HepG2 (cell line): ENCODE measurements around the gene SRRM2.

Source experiments
- CTCF ChIP-seq: sonication (generic); formaldehyde crosslinking; IDR thresholded peaks from 2 replicates; pipeline ENCODE4 v1.5.0; 2020; ENCODE audit warnings: mild to moderate bottlenecking, missing genetic modification reagents, moderate library complexity
- EZH2 ChIP-seq: conservative IDR thresholded peaks from 2 replicates; pipeline ENCODE4 v1.6.1; 2012; ENCODE audit warnings: mild to moderate bottlenecking, low read depth, low read length, moderate library complexity
- POLR2A ChIP-seq, 2 experiments: IDR thresholded peaks; 2 replicates each; pipeline ENCODE4 v1.6.1; 2011; ENCODE audit warnings: low read depth in 2 of 2, low read length in 2 of 2, mild to moderate bottlenecking in 1 of 2, moderate library complexity in 1 of 2; ENCODE audit not compliant: insufficient read depth in 1 of 2
- RAD51 ChIP-seq: fragments of 450-650 bp; IDR thresholded peaks from 2 replicates; pipeline ENCODE4 v1.6.1; 2016; ENCODE audit warnings: borderline replicate concordance
- REST ChIP-seq, 2 experiments: IDR thresholded peaks; 2 replicates each; pipeline ENCODE4 v1.6.1; 2011 to 2012; ENCODE audit warnings: low read length in 2 of 2, borderline replicate concordance in 1 of 2, low read depth in 1 of 2, mild to moderate bottlenecking in 1 of 2, moderate library complexity in 1 of 2
- SMARCE1 ChIP-seq: fragments of 450-650 bp; IDR thresholded peaks from 2 replicates; pipeline ENCODE4 v1.6.1; 2017; ENCODE audit warnings: borderline replicate concordance
- TAF1 ChIP-seq: sonication (generic); formaldehyde crosslinking; IDR thresholded peaks from 2 replicates; pipeline ENCODE4 v1.4.0; 2020; ENCODE audit warnings: missing genetic modification reagents
- THRA ChIP-seq: sonication (generic); formaldehyde crosslinking; IDR thresholded peaks from 2 replicates; pipeline ENCODE4 v1.4.0; 2020; ENCODE audit warnings: missing genetic modification reagents, borderline replicate concordance
- ZBTB33 ChIP-seq: sonication (generic); formaldehyde crosslinking; IDR thresholded peaks from 2 replicates; pipeline ENCODE4 v1.4.0; 2020; ENCODE audit warnings: missing genetic modification reagents
- ZFP82 ChIP-seq: sonication (generic); formaldehyde crosslinking; IDR thresholded peaks from 2 replicates; pipeline ENCODE4 v1.5.1; 2020; ENCODE audit warnings: mild to moderate bottlenecking, missing genetic modification reagents, borderline replicate concordance
- ZNF274 ChIP-seq: sonication (generic); formaldehyde crosslinking; IDR thresholded peaks from 2 replicates; pipeline ENCODE4 v1.5.1; 2020; ENCODE audit warnings: mild to moderate bottlenecking, missing genetic modification reagents

GRCh38 chr16:2787961-2788360 lies 35.5 kb downstream of the SRRM2 start:
- TF ChIP-seq SMARCE1 (no peak), CTCF (no peak), TAF1 (CRISPR knock-in tag) (no peak), RAD51 (no peak), ZNF274 (CRISPR knock-in tag) (no peak), EZH2 (no peak), POLR2A (IDR thresholded peaks at IDR 0.05; ENCODE audit: insufficient read depth in 1 of 2, low read depth in 2 of 2, low read length in 2 of 2) (no peak), ZBTB33 (no peak), ZFP82 (CRISPR knock-in tag) (no peak), THRA (no peak), REST (IDR thresholded peaks at IDR 0.05; ENCODE audit: borderline replicate concordance in 1 of 2, low read depth in 1 of 2, low read length in 2 of 2) (no peak)
